Naive thymus-derived CD4-positive, alpha-beta T cell (primary cell): ENCODE data around the gene DEFB131A. TPM values are rescaled to one million over a fixed set of nuclear protein-coding genes. Genes with fewer than 3 reads are reported as not detected.
"Not testable (repeated sequence)": the region's sequence is repeated elsewhere in the genome, so short reads cannot be mapped to it uniquely, and the experiment has no call there.

Source experiments
- ATAC-seq: fragments of 150-1000 bp; cut with Tn5 transposase; 2 replicates; pipeline ENCODE4 v1.10.0; 2021; ENCODE audit warnings: mild to moderate bottlenecking, moderate library complexity
- CTCF ChIA-PET: fragments of 350-600 bp; sonication (Branson Sonifier 250); formaldehyde crosslinking; loops from one replicate; lab custom pipeline; 2021; ENCODE audit warnings: antibody characterized with exemption; lab: Charles Lee
- POLR2A ChIA-PET: fragments of 350-600 bp; sonication (Branson Sonifier 250); formaldehyde crosslinking; loops from one replicate; lab custom pipeline; 2021; ENCODE audit warnings: antibody characterized with exemption, inconsistent platforms; lab: Charles Lee
- DNase-seq, 9 donors: peaks; one replicate each; pipeline versions ENCODE4 v3.0.0 to v3.0.0-alpha.2; 2020 to 2022; ENCODE audit warnings: mixed read lengths in 1 of 9
- H3K27ac ChIP-seq: one replicate; pipeline ENCODE4 v1.7.0; 2013; ENCODE audit warnings: mild to moderate bottlenecking, low read depth, low read length, moderate library complexity
- H3K27me3 ChIP-seq, 2 donors: one replicate each; pipeline ENCODE4 v1.7.0; 2013; ENCODE audit warnings: low read length in 2 of 2, mild to moderate bottlenecking in 2 of 2, moderate library complexity in 2 of 2; ENCODE audit not compliant: control insufficient read depth in 2 of 2, insufficient read depth in 2 of 2
- H3K36me3 ChIP-seq, 3 experiments: 1 replicate in 2 of 3; 2 replicates in 1 of 3; pipeline ENCODE4 v1.7.0; 2013; ENCODE audit warnings: low read length in 3 of 3, mild to moderate bottlenecking in 3 of 3, moderate library complexity in 1 of 3; ENCODE audit not compliant: insufficient read depth in 3 of 3, control insufficient read depth in 2 of 3
- H3K4me1 ChIP-seq, 2 donors: one replicate each; pipeline ENCODE4 v1.7.0; 2013; ENCODE audit warnings: low read length in 2 of 2, mild to moderate bottlenecking in 2 of 2, moderate library complexity in 1 of 2; ENCODE audit not compliant: control insufficient read depth in 2 of 2, insufficient read depth in 2 of 2
- H3K4me3 ChIP-seq: 2 replicates; pipeline ENCODE4 v1.7.0; 2013; ENCODE audit warnings: mild to moderate bottlenecking, low read length
- H3K9me3 ChIP-seq, 3 experiments: 1 replicate in 2 of 3; 2 replicates in 1 of 3; pipeline ENCODE4 v1.7.0; 2013; ENCODE audit warnings: low read length in 3 of 3; ENCODE audit not compliant: control insufficient read depth in 2 of 3
- H3K27ac Mint-ChIP-seq, 9 donors: one replicate each; pipeline ENCODE4 v1.8.0; 2020 to 2022; ENCODE audit warnings: mixed read lengths in 9 of 9, mild to moderate bottlenecking in 8 of 9, moderate library complexity in 5 of 9, inconsistent platforms in 2 of 9
- H3K27me3 Mint-ChIP-seq, 5 donors: one replicate each; pipeline ENCODE4 v1.8.0; 2021 to 2022; ENCODE audit warnings: mixed read lengths in 5 of 5, mild to moderate bottlenecking in 1 of 5
- H3K36me3 Mint-ChIP-seq, 5 donors: one replicate each; pipeline ENCODE4 v1.8.0; 2020 to 2022; ENCODE audit warnings: mixed read lengths in 5 of 5, mild to moderate bottlenecking in 3 of 5, inconsistent platforms in 1 of 5
- H3K4me1 Mint-ChIP-seq, 7 donors: one replicate each; pipeline ENCODE4 v1.8.0; 2020 to 2022; ENCODE audit warnings: mixed read lengths in 7 of 7, mild to moderate bottlenecking in 3 of 7, inconsistent platforms in 1 of 7
- H3K4me3 Mint-ChIP-seq, 10 donors: one replicate each; pipeline ENCODE4 v1.8.0; 2020 to 2022; ENCODE audit warnings: mild to moderate bottlenecking in 10 of 10, mixed read lengths in 10 of 10, moderate library complexity in 6 of 10, inconsistent platforms in 2 of 10
- H3K9me3 Mint-ChIP-seq, 11 donors: one replicate each; pipeline ENCODE4 v1.8.0; 2020 to 2022; ENCODE audit warnings: mixed read lengths in 11 of 11, mild to moderate bottlenecking in 4 of 11, inconsistent platforms in 1 of 11, moderate library complexity in 1 of 11
- intact Hi-C, 2 donors: fragments of 100-400 bp; cut with micrococcal nuclease; formaldehyde crosslinking; loops; one replicate each; pipeline ENCODE4 v1.15.1; 2023
- polyA plus RNA-seq, 2 donors: library from polyadenylated mRNA; unstranded; fragments of 300-500 nt; fragmentation: Illumina TruSeq; gene quantifications; one replicate each; pipeline ENCODE4 v1.2.3, GENCODE V29; 2021
- total RNA-seq, 6 experiments: library from RNA in 5 of 6; stranded (reverse) in 5 of 6; gene quantifications; 1 replicate in 5 of 6; 2 replicates in 1 of 6; pipeline ENCODE4 v1.2.3 and lab custom pipeline; 2021 to 2026

Gene DEFB131A
- total and polyA plus RNA-seq, 7 experiments from 2014 or later = not detected

DNA sequence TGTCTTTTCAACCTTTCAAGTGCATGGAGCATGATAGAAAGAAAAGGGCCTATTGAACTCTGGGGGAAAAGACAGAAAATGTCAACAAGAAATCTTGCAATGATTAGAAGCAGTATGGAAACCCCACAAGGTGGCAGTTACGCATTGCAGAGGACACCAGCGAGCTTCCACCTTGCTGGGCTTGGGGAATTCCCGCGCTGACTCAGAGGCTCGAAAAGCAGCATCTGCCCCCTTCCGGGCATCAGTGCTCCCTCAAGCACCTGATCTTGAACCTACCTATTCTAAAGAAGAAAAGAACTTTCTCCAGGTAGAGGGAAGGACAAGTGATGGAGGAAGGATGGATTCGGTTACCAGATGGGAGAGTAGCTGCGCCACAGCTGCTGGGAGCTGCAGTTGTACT, 35.3 kb downstream of the DEFB131A start:
- intact Hi-C loops, DNase-seq, H3K4me1 ChIP-seq, CTCF ChIA-PET, POLR2A ChIA-PET, H3K36me3 ChIP-seq, H3K4me3 Mint-ChIP-seq, H3K9me3 Mint-ChIP-seq, H3K4me1 Mint-ChIP-seq, H3K27ac ChIP-seq, H3K9me3 ChIP-seq, H3K27ac Mint-ChIP-seq, H3K27me3 ChIP-seq, ATAC-seq, H3K36me3 Mint-ChIP-seq, H3K4me3 ChIP-seq: not testable (repeated sequence)
- peaks cover 0 to 17% (median 0%) of the 10 kb centered on the region in 5 donors for H3K27me3 Mint-ChIP-seq

DNA sequence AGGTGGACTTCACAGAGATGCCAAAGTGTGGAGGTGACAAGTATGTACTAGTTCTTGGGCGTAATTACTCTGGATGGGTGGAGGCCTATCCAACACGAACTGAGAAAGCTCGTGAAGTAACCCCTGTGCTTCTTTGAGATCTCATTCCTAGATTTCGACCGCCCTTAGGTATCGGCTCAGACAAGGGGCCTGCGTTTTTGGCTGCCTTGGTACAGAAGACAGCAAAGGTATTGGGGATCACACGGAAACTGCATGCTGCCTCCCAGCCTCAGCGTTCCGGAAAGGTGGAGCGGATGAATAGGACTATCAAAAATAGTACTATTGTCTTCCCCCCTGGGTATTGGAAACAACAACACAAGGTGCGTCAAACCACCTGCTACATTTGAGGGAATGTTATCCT, 35.9 kb downstream of the DEFB131A start:
- intact Hi-C loops = loop anchor here in 1 of 2 donors (10.0 kb wide), 1 partner anchor 525 kb away; no protein-coding TSS in a partner anchor
- H3K9me3 ChIP-seq, H3K9me3 Mint-ChIP-seq, H3K27ac ChIP-seq, H3K4me3 ChIP-seq, H3K36me3 ChIP-seq, H3K4me1 ChIP-seq, CTCF ChIA-PET, H3K4me1 Mint-ChIP-seq, H3K27ac Mint-ChIP-seq, H3K36me3 Mint-ChIP-seq, POLR2A ChIA-PET, H3K4me3 Mint-ChIP-seq, H3K27me3 ChIP-seq, DNase-seq, ATAC-seq: not testable (repeated sequence)
- H3K27me3 Mint-ChIP-seq = peaks cover 0 to 17% (median 0%) of the 10 kb centered on the region in 5 donors

DNA sequence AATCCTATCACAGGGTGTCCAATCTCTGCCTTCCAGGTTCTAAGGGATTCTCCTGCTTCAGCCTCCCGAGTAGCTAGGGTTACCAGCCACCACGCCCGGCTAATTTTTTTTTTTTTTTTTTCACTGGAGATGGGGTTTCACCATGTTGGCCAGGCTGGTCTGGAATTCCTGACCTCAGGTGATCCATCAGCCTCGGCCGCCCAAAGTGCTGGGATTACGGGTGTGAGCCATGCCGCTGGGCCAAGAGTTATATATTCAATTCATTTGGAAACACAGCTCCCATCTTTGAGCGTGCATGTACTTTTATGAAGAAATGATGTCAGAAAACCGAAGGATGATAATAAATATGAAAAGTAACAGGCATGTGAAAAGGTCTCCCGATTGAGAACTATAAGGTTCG, 38.7 kb downstream of the DEFB131A start:
- H3K9me3 ChIP-seq, H3K4me3 Mint-ChIP-seq, H3K27ac Mint-ChIP-seq, H3K27me3 ChIP-seq, CTCF ChIA-PET, H3K9me3 Mint-ChIP-seq, DNase-seq, H3K4me1 Mint-ChIP-seq, H3K36me3 Mint-ChIP-seq, H3K27ac ChIP-seq, H3K4me1 ChIP-seq, H3K4me3 ChIP-seq, ATAC-seq, H3K36me3 ChIP-seq, POLR2A ChIA-PET: not testable (repeated sequence)
- H3K27me3 Mint-ChIP-seq = peaks cover 0 to 11% (median 0%) of the 10 kb centered on the region in 5 donors
- intact Hi-C loops = loop anchor here in 1 of 2 donors (10.0 kb wide), 1 partner anchor 528 kb away; no protein-coding TSS in a partner anchor

DNA sequence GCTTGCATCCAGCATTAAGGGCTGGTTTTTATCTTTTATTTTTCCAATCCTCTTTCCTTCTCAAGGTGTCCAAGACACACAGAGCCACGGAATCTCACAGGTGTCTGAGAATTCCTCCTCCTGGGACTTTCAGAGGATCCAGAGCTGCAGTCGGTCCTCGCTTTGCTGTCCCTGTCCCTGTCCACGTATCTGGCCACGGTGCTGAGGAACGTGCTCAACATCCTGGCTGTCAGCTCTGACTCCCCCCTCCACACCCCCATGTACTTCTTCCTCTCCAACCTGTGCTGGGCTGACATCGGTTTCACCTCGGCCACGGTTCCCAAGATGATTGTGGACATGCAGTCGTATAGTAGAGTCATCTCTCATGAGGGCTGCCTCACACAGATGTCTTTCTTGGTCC, 39.5 kb downstream of the DEFB131A start:
- H3K27me3 ChIP-seq, DNase-seq, CTCF ChIA-PET, H3K27ac ChIP-seq, H3K4me3 Mint-ChIP-seq, H3K9me3 Mint-ChIP-seq, ATAC-seq, H3K27ac Mint-ChIP-seq, POLR2A ChIA-PET, H3K36me3 Mint-ChIP-seq, H3K4me3 ChIP-seq, H3K4me1 Mint-ChIP-seq, H3K9me3 ChIP-seq, H3K4me1 ChIP-seq, H3K36me3 ChIP-seq: not testable (repeated sequence)
- H3K27me3 Mint-ChIP-seq = peaks cover 0 to 11% (median 0%) of the 10 kb centered on the region in 5 donors
- intact Hi-C loops = loop anchor here in 1 of 2 donors (10.0 kb wide), 1 partner anchor 529 kb away; no protein-coding TSS in a partner anchor

DNA sequence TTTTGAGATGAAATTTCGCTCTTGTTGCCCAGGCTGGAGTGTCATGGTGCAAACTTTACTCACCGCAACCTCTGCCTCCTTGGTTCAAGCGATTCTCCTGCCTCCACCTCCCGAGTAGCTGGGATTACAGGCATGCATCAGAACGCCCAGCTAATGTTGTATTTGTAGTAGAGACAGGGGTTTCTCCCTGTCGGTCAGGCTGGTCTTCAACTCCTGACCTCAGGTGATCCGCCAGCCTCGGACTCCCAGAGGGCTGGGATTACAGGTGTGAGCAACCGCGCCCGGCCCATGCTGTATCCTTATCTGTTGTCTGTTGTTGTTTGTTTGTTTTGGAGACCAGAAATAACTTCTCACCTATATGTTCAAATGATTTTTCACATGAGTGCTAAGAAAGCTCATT, 42.7 kb downstream of the DEFB131A start:
- H3K9me3 Mint-ChIP-seq, H3K27ac ChIP-seq, POLR2A ChIA-PET, H3K27ac Mint-ChIP-seq, CTCF ChIA-PET, H3K4me3 Mint-ChIP-seq, H3K4me3 ChIP-seq, H3K4me1 Mint-ChIP-seq, H3K36me3 Mint-ChIP-seq, H3K9me3 ChIP-seq, H3K36me3 ChIP-seq, H3K4me1 ChIP-seq, H3K27me3 ChIP-seq, ATAC-seq, DNase-seq: not testable (repeated sequence)
- H3K27me3 Mint-ChIP-seq = peaks cover 0 to 18% (median 9%) of the 10 kb centered on the region in 5 donors
- intact Hi-C loops = loop anchor here in 1 of 2 donors (10.0 kb wide), 1 partner anchor 532 kb away; no protein-coding TSS in a partner anchor

DNA sequence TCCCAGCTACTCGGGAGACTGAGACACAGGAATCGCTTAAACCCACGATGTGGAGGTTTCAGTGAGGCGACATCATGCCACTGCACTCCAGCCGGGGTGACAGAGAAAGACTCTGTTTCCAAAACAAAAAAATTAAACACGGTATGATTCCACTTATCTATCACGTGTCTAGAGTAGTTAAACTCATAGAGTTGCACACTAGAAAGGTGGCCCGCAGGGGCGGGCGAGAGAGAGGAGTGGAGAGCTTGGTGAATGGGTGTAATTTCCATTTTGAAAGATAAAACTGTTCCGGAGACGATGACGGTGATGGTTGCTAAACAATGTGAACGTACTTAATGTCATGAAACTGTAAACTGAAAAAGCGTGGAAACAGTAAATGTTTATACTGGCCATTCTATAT, 44.6 kb downstream of the DEFB131A start:
- H3K27ac ChIP-seq, H3K36me3 ChIP-seq, H3K4me1 ChIP-seq, H3K4me3 ChIP-seq, H3K9me3 Mint-ChIP-seq, POLR2A ChIA-PET, H3K9me3 ChIP-seq, H3K27me3 ChIP-seq, H3K27ac Mint-ChIP-seq, DNase-seq, H3K4me1 Mint-ChIP-seq, H3K4me3 Mint-ChIP-seq, H3K36me3 Mint-ChIP-seq, ATAC-seq, CTCF ChIA-PET: not testable (repeated sequence)
- intact Hi-C loops = loop anchor here in 1 of 2 donors (10.0 kb wide), 1 partner anchor 534 kb away; no protein-coding TSS in a partner anchor
- H3K27me3 Mint-ChIP-seq = peaks cover 0 to 18% (median 11%) of the 10 kb centered on the region in 5 donors

DNA sequence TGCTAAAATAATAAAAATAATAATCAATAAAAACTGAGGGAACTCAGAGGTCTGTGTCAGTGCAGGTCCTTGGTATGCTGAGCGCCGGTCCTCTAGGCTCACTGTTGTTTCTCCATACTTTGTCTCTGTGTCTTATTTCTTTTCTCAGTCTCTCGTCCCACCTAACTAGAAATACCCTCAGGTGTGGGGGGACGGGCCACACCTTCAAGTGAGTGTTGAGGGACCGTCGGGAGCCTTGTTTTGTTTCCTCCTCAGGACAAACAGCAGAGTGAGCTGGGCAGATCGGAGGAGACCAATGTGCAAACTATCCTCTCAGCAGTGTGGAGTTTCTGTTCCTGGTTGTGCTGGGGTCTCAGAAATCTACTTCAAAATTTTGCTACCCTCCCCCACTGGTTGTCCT, 46.3 kb downstream of the DEFB131A start:
- ATAC-seq, H3K4me3 ChIP-seq, H3K4me1 ChIP-seq, POLR2A ChIA-PET, H3K27me3 ChIP-seq, H3K36me3 Mint-ChIP-seq, H3K27ac ChIP-seq, H3K9me3 Mint-ChIP-seq, CTCF ChIA-PET, H3K4me3 Mint-ChIP-seq, intact Hi-C loops, DNase-seq, H3K27ac Mint-ChIP-seq, H3K4me1 Mint-ChIP-seq, H3K9me3 ChIP-seq, H3K36me3 ChIP-seq: not testable (repeated sequence)
- peaks cover 0 to 20% (median 17%) of the 10 kb centered on the region in 5 donors for H3K27me3 Mint-ChIP-seq
